ENCODE measurements around the gene HEPACAM.

DNA sequence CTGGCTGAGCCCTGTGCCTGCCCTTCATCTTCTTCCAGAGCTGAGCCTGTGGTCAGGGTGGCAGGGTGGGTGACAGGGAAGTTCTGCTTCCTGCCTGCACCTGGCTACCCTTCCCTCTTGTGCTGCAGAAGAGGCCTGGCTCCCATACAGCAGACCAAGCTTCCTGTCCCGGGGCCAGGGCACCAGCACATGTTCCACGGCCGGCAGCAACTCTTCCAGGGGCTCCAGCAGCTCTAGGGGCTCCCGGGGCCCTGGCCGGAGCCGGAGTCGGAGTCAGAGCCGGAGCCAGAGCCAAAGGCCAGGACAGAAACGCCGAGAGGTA is 55.6 kb downstream of the HEPACAM start:
- TF ChIP-seq, protein P1, sequence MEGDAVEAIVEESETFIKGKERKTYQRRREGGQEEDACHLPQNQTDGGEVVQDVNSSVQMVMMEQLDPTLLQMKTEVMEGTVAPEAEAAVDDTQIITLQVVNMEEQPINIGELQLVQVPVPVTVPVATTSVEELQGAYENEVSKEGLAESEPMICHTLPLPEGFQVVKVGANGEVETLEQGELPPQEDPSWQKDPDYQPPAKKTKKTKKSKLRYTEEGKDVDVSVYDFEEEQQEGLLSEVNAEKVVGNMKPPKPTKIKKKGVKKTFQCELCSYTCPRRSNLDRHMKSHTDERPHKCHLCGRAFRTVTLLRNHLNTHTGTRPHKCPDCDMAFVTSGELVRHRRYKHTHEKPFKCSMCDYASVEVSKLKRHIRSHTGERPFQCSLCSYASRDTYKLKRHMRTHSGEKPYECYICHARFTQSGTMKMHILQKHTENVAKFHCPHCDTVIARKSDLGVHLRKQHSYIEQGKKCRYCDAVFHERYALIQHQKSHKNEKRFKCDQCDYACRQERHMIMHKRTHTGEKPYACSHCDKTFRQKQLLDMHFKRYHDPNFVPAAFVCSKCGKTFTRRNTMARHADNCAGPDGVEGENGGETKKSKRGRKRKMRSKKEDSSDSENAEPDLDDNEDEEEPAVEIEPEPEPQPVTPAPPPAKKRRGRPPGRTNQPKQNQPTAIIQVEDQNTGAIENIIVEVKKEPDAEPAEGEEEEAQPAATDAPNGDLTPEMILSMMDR (IDR thresholded peaks at IDR 0.05; ENCODE audit: borderline replicate concordance, extremely low read depth, low read length, poor library complexity, severe bottlenecking), result no peak
- TF ChIP-seq EZH2 (IDR thresholded peaks at IDR 0.05; ENCODE audit: borderline replicate concordance, low read depth, low read length, severe bottlenecking), result no peak

Measured in DND-41 (cell line).